HL-60 (cell line): ENCODE results near the gene BCAR3.

Experiments used
- POLR2AphosphoS5 ChIP-seq: IDR thresholded peaks from 2 replicates; pipeline ENCODE4 v1.6.1; 2012; ENCODE audit warnings: low read depth
- TF ChIP-seq, protein P1 (sequence below): IDR thresholded peaks from one replicate; pipeline ENCODE4 v1.5.1; 2011; ENCODE audit warnings: low read length, control low read depth, inconsistent platforms; ENCODE audit not compliant: insufficient read depth
- TF ChIP-seq, protein P2 (sequence below): IDR thresholded peaks from 2 replicates; pipeline ENCODE4 v1.6.1; 2012; ENCODE audit warnings: low read depth; ENCODE audit not compliant: insufficient replicate concordance

GRCh38 chr1:93594603-93594880 lies 87.1 kb downstream of the BCAR3 start:
- TF ChIP-seq, protein P1, sequence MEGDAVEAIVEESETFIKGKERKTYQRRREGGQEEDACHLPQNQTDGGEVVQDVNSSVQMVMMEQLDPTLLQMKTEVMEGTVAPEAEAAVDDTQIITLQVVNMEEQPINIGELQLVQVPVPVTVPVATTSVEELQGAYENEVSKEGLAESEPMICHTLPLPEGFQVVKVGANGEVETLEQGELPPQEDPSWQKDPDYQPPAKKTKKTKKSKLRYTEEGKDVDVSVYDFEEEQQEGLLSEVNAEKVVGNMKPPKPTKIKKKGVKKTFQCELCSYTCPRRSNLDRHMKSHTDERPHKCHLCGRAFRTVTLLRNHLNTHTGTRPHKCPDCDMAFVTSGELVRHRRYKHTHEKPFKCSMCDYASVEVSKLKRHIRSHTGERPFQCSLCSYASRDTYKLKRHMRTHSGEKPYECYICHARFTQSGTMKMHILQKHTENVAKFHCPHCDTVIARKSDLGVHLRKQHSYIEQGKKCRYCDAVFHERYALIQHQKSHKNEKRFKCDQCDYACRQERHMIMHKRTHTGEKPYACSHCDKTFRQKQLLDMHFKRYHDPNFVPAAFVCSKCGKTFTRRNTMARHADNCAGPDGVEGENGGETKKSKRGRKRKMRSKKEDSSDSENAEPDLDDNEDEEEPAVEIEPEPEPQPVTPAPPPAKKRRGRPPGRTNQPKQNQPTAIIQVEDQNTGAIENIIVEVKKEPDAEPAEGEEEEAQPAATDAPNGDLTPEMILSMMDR, result no peak
- TF ChIP-seq POLR2AphosphoS5, result no peak
- TF ChIP-seq, protein P2, sequence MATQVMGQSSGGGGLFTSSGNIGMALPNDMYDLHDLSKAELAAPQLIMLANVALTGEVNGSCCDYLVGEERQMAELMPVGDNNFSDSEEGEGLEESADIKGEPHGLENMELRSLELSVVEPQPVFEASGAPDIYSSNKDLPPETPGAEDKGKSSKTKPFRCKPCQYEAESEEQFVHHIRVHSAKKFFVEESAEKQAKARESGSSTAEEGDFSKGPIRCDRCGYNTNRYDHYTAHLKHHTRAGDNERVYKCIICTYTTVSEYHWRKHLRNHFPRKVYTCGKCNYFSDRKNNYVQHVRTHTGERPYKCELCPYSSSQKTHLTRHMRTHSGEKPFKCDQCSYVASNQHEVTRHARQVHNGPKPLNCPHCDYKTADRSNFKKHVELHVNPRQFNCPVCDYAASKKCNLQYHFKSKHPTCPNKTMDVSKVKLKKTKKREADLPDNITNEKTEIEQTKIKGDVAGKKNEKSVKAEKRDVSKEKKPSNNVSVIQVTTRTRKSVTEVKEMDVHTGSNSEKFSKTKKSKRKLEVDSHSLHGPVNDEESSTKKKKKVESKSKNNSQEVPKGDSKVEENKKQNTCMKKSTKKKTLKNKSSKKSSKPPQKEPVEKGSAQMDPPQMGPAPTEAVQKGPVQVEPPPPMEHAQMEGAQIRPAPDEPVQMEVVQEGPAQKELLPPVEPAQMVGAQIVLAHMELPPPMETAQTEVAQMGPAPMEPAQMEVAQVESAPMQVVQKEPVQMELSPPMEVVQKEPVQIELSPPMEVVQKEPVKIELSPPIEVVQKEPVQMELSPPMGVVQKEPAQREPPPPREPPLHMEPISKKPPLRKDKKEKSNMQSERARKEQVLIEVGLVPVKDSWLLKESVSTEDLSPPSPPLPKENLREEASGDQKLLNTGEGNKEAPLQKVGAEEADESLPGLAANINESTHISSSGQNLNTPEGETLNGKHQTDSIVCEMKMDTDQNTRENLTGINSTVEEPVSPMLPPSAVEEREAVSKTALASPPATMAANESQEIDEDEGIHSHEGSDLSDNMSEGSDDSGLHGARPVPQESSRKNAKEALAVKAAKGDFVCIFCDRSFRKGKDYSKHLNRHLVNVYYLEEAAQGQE, result no peak
